ENCODE measurements around the gene IL32.

DNA sequence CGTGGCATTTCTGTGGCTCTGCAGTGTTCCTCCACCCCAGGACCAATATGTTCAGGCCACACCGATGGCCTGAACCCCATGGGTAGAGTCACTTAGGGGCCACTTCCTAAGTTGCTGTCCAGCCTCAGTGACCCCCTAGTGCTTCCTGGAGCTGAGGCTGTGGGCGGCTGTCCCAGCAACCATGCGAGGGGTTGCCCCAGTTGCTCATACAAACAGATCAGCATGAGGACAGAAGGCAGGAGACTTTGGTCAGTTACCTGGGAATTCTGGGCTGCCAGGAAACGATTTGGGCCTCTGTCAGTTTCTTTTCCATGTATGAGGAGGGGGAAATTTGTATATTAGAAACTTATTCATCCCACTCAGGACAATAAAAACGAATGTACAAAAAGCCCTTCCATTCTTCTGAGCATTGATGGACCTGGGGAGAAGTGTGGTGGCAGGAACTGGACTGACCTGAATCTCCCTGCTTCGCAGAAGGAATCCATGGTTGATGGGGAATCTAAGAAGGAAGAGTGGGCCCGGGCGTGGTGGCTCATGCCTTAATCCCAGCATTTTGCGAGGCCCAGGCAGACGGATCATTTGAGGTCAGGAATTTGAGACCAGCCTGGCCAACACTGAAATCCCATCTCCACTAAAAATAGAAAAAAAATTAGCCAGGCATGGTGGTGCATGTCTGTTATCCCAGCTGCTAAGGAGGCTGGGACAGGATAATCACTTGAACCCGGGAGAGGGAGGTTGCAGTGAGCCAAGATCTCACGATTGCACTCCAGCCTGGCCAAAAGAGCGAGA is 4.9 kb upstream of the IL32 start:
- TF ChIP-seq, protein P1, sequence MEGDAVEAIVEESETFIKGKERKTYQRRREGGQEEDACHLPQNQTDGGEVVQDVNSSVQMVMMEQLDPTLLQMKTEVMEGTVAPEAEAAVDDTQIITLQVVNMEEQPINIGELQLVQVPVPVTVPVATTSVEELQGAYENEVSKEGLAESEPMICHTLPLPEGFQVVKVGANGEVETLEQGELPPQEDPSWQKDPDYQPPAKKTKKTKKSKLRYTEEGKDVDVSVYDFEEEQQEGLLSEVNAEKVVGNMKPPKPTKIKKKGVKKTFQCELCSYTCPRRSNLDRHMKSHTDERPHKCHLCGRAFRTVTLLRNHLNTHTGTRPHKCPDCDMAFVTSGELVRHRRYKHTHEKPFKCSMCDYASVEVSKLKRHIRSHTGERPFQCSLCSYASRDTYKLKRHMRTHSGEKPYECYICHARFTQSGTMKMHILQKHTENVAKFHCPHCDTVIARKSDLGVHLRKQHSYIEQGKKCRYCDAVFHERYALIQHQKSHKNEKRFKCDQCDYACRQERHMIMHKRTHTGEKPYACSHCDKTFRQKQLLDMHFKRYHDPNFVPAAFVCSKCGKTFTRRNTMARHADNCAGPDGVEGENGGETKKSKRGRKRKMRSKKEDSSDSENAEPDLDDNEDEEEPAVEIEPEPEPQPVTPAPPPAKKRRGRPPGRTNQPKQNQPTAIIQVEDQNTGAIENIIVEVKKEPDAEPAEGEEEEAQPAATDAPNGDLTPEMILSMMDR (IDR thresholded peaks at IDR 0.05) = no peak
- TF ChIP-seq POLR2A (IDR thresholded peaks at IDR 0.05) = no peak

Data from thyroid gland (tissue), 4 donors.